Tibial nerve (tissue), 4 donors: ENCODE results near the gene ANXA10.

Experiments used
- EP300 ChIP-seq, 2 donors: sonication (generic); formaldehyde crosslinking; IDR thresholded peaks; one replicate each; pipeline ENCODE4 v1.6.1; 2017; ENCODE audit warnings: antibody characterized with exemption in 2 of 2, mild to moderate bottlenecking in 1 of 2
- TF ChIP-seq, protein P1 (sequence below), 5 experiments: fragments of 200-600 bp in 3 of 5; fragments of 450-650 bp in 2 of 5; sonication (generic) in 3 of 5; IDR thresholded peaks; one replicate each; pipeline ENCODE4 v1.5.1; 2016 to 2019; ENCODE audit warnings: antibody characterized with exemption in 5 of 5, mild to moderate bottlenecking in 3 of 5, moderate library complexity in 2 of 5

DNA sequence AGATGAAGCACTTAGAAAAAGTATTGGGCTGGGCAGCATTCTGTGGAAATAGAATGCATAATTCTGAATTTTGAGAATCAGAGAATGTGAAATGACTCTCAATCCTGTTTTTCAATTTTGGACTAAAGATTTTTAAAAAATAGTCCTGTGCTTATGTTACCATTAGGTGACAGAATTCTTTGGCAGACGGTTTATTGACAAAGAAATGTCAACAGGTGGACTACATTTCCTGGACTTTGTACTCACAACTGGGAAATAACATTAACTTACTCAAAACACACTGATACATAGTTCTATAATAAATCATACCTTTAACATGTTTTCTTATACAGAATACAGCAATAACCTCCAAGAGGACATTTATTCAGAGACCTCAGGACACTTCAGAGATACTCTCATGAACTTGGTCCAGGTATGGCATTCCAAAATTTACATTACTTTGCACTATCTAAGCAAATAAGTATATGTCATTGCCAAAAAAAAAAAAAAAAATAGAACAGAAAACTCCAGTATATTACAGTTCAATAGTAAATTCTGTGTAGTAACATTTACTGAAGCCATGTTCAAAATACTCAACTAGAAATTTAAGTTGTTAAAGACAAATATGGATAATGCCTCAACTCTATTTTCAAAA is 72.7 kb downstream of the ANXA10 start:
- TF ChIP-seq, protein P1, sequence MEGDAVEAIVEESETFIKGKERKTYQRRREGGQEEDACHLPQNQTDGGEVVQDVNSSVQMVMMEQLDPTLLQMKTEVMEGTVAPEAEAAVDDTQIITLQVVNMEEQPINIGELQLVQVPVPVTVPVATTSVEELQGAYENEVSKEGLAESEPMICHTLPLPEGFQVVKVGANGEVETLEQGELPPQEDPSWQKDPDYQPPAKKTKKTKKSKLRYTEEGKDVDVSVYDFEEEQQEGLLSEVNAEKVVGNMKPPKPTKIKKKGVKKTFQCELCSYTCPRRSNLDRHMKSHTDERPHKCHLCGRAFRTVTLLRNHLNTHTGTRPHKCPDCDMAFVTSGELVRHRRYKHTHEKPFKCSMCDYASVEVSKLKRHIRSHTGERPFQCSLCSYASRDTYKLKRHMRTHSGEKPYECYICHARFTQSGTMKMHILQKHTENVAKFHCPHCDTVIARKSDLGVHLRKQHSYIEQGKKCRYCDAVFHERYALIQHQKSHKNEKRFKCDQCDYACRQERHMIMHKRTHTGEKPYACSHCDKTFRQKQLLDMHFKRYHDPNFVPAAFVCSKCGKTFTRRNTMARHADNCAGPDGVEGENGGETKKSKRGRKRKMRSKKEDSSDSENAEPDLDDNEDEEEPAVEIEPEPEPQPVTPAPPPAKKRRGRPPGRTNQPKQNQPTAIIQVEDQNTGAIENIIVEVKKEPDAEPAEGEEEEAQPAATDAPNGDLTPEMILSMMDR (IDR thresholded peaks at IDR 0.05), result no peak
- no peak for TF ChIP-seq EP300 (IDR thresholded peaks at IDR 0.05)
